MV-4-11 (cell line): ENCODE measurements around the gene ARHGEF1.
"Not testable (repeated sequence)": the region's sequence is repeated elsewhere in the genome, so short reads cannot be mapped to it uniquely, and the experiment has no call there.

Source experiments
- DNase-seq: peaks from one replicate; lab custom pipeline; 2025; lab: John Stamatoyannopoulos, UW

ARHGEF1 gene

GRCh38 chr19:41862445-41862986 lies 20.5 kb upstream of the ARHGEF1 start:
- DNase-seq = no peak

GRCh38 chr19:41863209-41863931 lies 19.6 kb upstream of the ARHGEF1 start:
- peak; percentile 82 for DNase-seq

DNA sequence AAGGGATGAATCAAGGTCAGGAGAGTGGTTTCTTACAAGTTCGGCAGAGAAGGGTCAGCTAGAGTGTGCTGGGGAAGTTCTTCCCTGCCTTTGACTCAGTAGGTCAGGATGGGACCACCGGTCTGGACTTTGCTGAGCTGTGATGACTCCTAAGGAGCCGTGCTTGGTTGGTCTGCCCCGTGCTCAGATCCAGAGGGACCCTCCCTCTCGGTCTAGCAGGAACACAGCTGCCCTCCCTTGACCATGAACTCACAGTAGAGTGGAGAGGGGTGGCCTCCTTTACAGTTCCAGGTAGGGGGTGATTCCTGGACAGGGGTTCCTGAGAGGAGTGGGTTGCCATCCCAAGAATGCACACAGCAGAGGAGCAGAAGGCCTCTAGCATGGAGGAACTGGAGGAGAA lies 18.6 kb upstream of the ARHGEF1 start:
- no peak for DNase-seq

- DNase-seq = no peak
Observed at GRCh38 chr19:41866284-41866683, 16.7 kb upstream of the ARHGEF1 start.

DNA sequence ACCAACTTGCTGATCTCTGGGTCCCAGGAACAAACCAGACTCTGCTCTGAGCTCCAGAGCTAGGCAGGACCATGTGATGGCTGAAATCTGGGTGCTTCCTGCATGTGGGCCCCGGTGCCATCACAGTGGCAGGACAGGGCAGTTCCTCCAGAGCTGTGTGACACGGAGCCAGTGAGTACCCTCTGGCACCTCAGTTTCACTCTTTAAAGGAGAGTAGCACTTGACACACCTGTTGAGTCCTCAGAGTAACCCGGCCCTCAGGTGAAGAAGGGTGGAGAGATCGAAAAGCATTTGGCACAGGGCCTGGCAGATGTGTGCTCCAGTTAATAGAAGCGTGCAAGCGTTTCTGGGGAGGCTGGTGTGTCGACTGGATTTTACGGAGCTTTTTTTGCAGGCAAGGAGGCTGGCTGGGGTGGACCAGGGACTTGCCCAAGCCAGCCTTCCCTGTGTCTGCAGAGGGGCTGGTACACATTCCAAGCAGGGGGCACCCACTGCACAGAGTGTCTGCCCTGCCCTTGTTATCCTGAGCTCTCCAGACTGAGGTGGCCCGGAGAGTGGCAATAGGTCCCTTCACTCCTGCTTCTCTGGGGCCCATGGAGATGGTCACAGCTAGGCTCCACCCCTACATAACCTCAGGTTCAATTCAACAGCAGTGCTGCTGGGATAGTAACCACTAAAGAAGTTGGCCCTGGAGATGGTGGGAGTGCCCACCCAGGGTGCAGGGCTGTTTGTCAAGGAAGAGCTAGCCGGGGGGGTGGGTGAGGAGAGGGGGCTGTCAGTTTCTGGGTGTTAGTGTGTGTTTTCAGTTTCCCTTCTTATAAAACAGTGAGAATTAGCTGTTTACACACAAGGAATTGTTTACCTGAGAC lies 14.6 kb upstream of the ARHGEF1 start:
- no peak for DNase-seq

GRCh38 chr19:41868989-41869300 lies 14.0 kb upstream of the ARHGEF1 start:
- DNase-seq = no peak

DNA sequence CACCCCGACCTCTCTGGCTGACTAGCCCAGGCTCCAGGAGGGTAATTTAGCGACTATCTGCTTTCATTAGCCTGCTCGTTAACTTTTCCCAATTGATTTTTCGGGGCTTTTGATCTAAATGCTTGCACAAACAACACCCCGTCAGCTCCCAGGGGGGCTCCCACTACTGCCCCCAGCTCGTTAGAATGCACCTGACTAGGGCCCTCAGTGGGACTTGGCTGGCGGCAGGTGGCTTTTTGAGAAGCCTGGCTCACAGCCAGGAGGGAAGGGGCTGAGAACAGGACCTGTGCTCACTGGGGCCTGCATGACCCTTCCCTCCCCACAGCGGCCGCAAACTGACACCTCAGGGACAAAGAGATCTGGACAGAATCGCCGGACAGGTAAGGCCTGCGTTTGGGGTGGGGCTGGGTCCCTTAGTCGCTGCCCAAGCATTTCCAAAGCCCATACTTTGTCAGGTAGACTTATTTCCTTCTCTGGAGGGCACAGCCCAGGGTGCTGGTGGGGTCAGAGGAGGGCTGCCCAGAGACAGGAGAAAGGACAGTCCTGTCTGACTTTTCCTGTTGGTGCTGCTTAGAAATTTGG lies 13.5 kb upstream of the ARHGEF1 start:
- DNase-seq = no peak

DNA sequence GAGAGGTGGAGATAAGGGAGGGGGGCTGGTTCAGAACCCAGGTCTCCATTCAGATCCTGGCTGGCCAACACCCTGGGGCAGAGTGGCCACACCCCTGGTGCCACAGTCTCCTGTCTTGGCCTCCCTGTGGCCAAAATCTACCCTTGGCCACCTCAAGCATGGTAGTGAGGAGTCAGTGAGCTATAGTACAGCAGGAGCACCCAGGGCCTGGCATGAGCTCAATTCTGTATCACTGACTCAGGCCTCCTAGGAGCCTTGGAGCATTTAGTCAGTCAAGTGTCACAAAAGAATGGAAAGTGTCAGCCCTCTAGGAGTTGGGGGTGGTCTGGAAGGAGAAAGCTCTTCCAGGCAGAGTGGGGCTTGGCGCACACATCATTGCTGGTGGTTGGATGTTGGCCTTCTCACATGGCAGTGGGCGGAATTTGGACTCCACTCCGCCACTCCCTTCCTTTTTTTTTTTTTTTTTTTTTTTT lies 12.5 kb upstream of the ARHGEF1 start:
- DNase-seq = peak; percentile 60

DNA sequence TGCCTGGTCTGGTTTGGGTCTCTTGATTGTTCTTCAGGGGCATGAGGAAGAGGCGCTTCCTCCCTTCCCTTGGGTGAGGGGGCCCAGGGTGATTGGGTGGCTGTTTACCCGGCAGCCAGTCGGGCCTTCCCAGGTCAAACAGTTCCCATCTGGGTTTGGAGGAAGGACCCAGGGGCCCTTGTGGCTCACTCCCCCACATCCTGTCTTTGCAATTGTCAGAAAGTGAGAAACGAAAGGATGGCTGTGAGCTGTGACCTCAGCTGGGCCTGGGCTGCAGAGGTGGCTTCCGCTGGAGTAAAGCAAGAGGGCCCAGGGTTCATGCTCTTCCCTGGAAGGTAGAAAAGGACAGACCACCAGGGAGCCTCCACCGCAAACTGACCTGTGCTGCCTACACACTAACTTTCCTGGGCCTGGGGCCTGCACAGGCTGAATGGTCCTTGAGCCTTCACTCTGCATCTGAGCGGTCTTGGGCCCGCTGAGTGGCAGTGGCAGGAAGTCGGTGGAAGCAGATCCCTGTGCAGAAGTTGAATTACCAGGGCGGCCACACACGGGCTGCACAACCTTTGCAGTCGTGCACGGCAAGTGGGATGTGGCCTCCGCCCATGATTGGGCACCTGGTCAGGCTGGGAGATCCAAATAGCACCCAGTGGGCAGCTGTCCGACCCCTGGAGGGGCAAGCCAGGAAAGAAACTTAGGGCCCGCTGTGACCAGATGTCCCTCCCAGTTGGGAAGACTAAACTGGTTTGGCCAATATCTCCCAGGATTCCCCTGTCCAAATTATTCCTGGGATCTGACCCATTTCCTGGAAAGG lies 11.2 kb upstream of the ARHGEF1 start:
- peak; percentile 98 for DNase-seq

- DNase-seq = no peak
Observed at GRCh38 chr19:41872384-41872774, 10.6 kb upstream of the ARHGEF1 start.

- peak; percentile 71 for DNase-seq
Observed at GRCh38 chr19:41872775-41873647, 10.0 kb upstream of the ARHGEF1 start.

DNA sequence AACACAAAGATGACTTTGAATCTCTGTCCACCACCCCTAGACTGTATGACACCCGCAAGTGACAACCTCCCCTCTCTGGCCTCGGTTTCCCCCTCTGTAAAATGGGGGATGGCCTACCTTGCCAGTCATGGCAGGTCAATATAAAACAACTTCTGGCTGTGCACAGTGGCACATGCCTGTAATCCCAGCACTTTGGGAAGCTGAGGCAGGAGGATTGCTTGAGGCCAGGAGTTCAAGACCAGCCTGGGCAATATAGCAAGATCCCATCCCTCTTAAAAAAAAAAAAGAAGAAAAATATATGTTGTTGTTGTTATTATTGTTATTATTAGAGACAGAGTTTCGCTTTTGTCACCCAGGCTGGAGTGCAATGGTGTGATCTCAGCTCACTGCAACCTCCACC lies 7.0 kb upstream of the ARHGEF1 start:
- not testable (repeated sequence) for DNase-seq

DNA sequence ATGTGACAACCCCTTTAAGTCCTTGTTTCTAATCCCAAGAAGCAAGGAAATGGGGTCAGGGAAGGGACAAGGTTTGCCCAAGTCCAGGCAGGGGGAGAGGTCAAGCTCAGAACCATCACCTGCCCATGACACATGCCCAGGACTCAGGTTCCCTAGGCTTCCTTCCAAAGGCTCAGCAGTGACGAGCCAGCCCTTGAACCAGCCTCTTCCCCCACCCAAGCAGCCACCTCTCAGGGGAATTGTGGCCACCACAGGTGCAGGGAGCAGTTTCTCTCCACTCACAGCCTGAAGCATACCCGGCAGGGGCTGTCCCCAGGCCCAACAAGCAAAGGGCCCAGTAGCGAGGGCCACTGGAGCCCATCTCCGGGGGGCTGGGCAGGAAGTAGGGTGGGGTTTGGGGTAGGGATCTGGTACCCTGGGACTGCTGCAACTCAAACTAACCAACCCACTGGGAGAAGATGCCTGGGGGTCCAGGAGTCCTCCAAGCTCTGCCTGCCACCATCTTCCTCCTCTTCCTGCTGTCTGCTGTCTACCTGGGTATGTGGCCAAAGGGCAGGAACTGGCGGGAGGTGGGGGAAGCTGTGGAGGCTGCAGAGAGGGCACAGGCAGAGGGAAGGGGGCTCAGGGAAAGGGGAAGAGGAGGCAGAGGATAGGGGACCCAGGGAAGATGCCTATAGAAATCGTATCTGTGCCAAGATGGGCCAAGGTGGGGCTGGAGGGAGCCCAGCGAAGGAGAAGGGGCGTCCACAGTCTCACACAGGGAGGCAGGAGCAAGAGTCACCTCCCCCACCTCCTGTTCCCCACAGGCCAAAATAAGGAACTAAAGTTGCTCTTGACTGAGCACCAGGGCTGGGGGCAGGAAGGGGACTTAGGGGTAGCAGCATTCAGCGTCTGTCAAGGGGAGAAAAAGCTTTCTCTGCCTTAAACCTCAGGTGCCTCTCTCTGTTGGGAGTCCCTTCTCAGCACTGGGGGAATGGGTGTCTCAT lies 5.8 kb upstream of the ARHGEF1 start, which contains the start of gene CD79A:
Gene CD79A (plus strand): TSS at position 433 of the 986 bp plus-strand sequence. CDS start 26 bp downstream, at position 459.
- peak; percentile 80 for DNase-seq

GRCh38 chr19:41877916-41878905 lies 4.8 kb upstream of the ARHGEF1 start:
- no peak for DNase-seq

DNA sequence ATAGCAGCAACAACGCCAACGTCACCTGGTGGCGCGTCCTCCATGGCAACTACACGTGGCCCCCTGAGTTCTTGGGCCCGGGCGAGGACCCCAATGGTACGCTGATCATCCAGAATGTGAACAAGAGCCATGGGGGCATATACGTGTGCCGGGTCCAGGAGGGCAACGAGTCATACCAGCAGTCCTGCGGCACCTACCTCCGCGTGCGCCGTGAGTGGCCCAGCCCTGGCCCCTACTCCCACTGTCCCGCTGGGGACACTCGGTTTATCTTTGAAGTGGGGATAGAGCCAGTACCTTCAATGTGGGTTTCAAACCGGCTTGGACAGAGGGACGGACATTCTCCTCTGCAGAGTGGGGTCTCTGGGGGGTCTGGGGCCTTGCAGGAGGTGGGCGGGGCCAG lies 3.9 kb upstream of the ARHGEF1 start:
- DNase-seq = no peak

DNA sequence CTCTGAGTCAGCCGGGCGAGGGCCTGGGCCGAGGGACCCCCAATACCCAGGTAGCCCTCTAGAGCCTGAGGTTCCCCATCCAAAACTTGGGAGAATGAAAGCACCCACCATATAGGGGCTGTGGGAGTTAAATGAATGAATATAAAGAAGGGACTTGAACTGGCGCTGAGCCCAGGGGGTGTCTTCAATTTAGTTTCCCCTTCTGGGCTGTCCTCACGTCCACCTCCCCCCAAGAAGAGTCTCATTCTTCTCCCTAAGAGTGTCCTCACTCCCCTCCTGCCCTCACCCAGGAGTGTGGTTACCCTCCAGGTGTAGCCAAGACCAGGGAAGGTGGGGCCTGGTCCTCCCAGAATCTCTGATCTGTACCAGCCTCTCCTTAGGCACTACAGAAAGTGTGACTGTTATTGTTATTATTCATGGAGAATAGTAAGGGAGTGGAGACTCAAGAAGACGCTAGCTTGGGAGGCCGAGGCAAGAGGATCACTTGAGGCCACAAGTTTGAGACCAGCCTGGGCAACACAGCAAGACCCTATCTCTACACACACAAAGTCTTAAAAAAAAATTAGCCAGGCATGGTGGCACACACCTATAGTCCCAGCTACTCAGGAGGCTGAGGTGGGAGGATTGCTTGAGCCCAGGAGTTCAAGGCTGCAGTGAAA lies 3.2 kb upstream of the ARHGEF1 start:
- DNase-seq = no peak

DNA sequence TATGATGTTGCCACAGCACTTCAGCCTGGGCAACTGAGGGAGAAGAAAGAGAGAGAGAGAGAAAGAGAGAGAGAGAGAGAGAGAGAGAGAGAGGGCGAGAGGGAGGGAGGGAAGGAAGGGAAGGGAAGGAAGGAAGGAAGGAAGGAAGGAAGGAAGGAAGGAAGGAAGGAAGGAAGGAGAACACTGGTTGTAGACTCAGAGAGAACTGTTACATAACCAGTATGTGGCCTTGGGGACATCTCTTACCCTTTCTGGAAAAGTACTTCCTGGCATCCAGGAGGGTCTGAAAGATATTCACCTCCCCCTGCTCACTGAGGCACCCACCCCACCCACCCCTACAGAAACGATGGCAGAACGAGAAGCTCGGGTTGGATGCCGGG lies 2.7 kb upstream of the ARHGEF1 start:
- DNase-seq = no peak

GRCh38 chr19:41883463-41883820 lies 458 bp downstream of the ARHGEF1 start:
- DNase-seq = no peak
